Duodenal mucosa (tissue), 2 donors: ENCODE results near the gene TBX18.

Experiments used
- H3K27ac ChIP-seq: one replicate; pipeline ENCODE4 v1.7.0; 2013; ENCODE audit warnings: low read depth, low read length
- H3K27me3 ChIP-seq, 2 donors: one replicate each; pipeline ENCODE4 v1.7.0; 2013; ENCODE audit warnings: low read length in 2 of 2, control low read depth in 1 of 2; ENCODE audit not compliant: insufficient read depth in 2 of 2, control insufficient read depth in 1 of 2
- H3K36me3 ChIP-seq, 2 donors: one replicate each; pipeline ENCODE4 v1.7.0; 2013; ENCODE audit warnings: low read length in 2 of 2, control low read depth in 1 of 2; ENCODE audit not compliant: insufficient read depth in 2 of 2, control insufficient read depth in 1 of 2
- H3K4me1 ChIP-seq, 2 donors: one replicate each; pipeline ENCODE4 v1.7.0; 2013; ENCODE audit warnings: low read length in 2 of 2, control low read depth in 1 of 2; ENCODE audit not compliant: insufficient read depth in 2 of 2, control insufficient read depth in 1 of 2
- H3K4me3 ChIP-seq, 2 donors: one replicate each; pipeline ENCODE4 v1.7.0; 2013; ENCODE audit warnings: low read length in 2 of 2, low read depth in 1 of 2
- H3K9ac ChIP-seq, 2 donors: one replicate each; pipeline ENCODE4 v1.7.0; 2013; ENCODE audit warnings: low read length in 2 of 2, low read depth in 1 of 2
- H3K9me3 ChIP-seq, 2 donors: one replicate each; pipeline ENCODE4 v1.7.0; 2013; ENCODE audit warnings: low read length in 2 of 2, control low read depth in 1 of 2; ENCODE audit not compliant: control insufficient read depth in 1 of 2

Gene TBX18

DNA sequence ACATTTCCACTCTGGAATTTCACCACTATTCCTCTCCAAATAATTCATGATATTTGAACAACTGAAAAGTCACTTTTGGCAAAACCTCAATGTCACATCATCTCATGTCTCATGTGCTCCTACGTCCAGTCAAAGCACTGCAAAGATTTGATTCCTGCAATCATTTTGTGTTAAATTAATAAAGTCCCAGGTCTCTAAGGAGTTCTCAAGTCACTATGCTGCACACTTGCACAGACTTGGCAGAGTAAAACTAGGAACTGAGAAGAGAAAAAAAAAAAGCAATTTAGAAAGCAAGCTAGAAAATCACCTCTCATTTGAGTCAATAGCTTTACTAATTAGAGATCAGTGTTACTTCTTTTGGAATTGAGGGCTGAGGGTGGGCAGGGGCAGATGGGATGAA is 11.2 kb downstream of the TBX18 start:
- Histone ChIP-seq H3K27ac (no peak overlapping the region), H3K9ac (no peak overlapping the region), H3K9me3 (no peaks in the 10 kb centered on the region), H3K4me1 (no peaks in the 10 kb centered on the region), H3K27me3 (peaks cover 0 to 5% of the 10 kb centered on the region in 2 donors), H3K36me3 (no peaks in the 10 kb centered on the region), H3K4me3 (no peak overlapping the region)

GRCh38 chr6:84752118-84752850 is 12.1 kb downstream of the TBX18 start:
- H3K4me1 ChIP-seq = no peaks in the 10 kb centered on the region
- H3K4me3 ChIP-seq = no peak overlapping the region
- no peaks in the 10 kb centered on the region for H3K9me3 ChIP-seq
- no peak overlapping the region for H3K9ac ChIP-seq
- H3K36me3 ChIP-seq = no peaks in the 10 kb centered on the region
- no peak overlapping the region for H3K27ac ChIP-seq
- H3K27me3 ChIP-seq = peaks cover 0 to 5% of the 10 kb centered on the region in 2 donors

DNA sequence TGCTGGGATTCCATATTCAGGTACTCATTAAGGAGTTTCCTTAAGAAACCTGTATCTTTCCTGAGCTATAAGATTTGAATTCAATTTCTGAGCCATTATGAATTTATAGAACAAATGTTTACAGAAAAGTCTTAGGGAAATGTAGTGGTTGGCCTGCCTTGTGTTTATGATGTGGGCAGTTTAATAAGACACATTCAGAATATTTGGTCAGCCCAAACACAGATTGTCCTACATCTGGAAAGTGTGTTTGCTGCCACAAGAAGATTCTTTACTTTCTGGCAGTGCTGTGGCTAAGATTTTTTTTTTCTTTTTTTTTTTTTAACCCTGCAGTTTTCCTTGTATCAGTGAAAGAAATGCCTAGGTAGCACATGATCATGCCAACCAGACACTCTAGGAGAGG is 15.2 kb downstream of the TBX18 start:
- Histone ChIP-seq H3K27ac (no peak overlapping the region), H3K27me3 (peaks cover 0 to 4% of the 10 kb centered on the region in 2 donors)

GRCh38 chr6:84748376-84748775 is 16.0 kb downstream of the TBX18 start:
- no peak overlapping the region for H3K9ac ChIP-seq
- no peaks in the 10 kb centered on the region for H3K36me3 ChIP-seq
- H3K4me3 ChIP-seq = no peak overlapping the region
- no peaks in the 10 kb centered on the region for H3K4me1 ChIP-seq
- H3K27ac ChIP-seq = no peak overlapping the region
- H3K27me3 ChIP-seq = peaks cover 0 to 4% of the 10 kb centered on the region in 2 donors
- no peaks in the 10 kb centered on the region for H3K9me3 ChIP-seq

More for the DNA sequence above, 15.2 kb downstream of the TBX18 start:
- Histone ChIP-seq H3K9me3 (no peaks in the 10 kb centered on the region), H3K9ac (no peak overlapping the region), H3K4me1 (no peaks in the 10 kb centered on the region), H3K4me3 (no peak overlapping the region), H3K36me3 (no peaks in the 10 kb centered on the region)

DNA sequence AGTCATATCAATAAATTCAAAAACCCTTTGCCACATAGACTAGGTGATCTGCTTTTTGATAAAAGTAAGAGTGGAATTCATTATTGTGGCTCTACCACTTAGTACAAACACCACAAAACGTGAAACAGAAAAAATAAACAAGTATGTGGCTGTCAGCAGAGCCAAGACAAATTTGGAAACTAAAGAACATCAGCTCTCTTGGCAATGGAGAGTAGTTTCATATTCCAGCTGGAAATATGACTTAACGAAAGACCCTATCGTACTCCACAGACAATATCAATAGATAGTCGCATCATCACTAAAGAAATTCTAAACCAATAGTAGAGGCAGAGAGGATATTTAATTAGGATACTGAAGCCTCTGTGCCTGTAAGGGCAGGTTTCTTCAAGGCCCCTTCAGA is 20.8 kb downstream of the TBX18 start:
- no peak overlapping the region for H3K4me3 ChIP-seq
- peaks cover 0 to 4% of the 10 kb centered on the region in 2 donors for H3K27me3 ChIP-seq
- no peaks in the 10 kb centered on the region for H3K4me1 ChIP-seq
- H3K9ac ChIP-seq = no peak overlapping the region
- H3K27ac ChIP-seq = no peak overlapping the region
- no peaks in the 10 kb centered on the region for H3K36me3 ChIP-seq
- H3K9me3 ChIP-seq = no peaks in the 10 kb centered on the region

DNA sequence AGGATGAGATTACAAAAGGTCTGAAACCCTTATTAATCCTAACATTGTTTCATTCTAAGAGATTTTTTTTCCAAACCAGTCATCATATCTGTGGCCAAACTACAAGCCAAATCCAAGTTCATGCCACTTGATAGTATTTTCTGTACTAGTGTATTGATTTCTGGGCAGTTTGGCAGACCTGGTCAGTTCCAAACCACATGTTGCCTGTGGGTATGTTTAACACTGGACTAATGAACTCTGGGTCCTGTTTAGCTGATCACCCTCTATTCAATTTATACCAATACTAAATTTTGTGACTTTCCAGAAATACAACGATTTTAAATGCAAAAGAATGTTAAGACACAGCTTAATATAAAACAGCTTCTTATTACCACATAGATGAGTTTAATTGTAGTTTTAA is 24.0 kb downstream of the TBX18 start:
- no peaks in the 10 kb centered on the region for H3K4me1 ChIP-seq
- no peak overlapping the region for H3K4me3 ChIP-seq
- H3K27ac ChIP-seq = no peak overlapping the region
- H3K27me3 ChIP-seq = no peaks in the 10 kb centered on the region
- H3K36me3 ChIP-seq = no peaks in the 10 kb centered on the region
- no peak overlapping the region for H3K9ac ChIP-seq
- H3K9me3 ChIP-seq = no peaks in the 10 kb centered on the region

DNA sequence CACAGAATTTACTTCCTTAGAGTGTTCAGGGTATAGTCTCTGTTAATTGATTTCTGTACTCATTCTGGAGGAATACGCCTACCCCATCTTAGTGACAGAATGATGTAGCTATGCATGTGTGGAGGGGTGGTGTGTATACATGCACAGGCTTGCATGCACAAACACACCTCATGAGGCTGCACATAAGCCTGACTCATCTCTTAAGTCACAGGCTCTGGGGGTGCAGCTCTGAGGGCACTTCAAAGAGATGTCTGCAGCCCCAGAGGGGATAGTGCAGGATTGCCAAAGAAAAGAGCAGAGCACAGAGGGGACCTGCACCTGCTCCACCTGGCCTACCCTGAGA is 24.6 kb downstream of the TBX18 start:
- Histone ChIP-seq H3K4me3 (no peak overlapping the region), H3K9ac (no peak overlapping the region), H3K36me3 (no peaks in the 10 kb centered on the region), H3K27ac (no peak overlapping the region), H3K4me1 (no peaks in the 10 kb centered on the region), H3K9me3 (no peaks in the 10 kb centered on the region), H3K27me3 (no peaks in the 10 kb centered on the region)

GRCh38 chr6:84738996-84739865 is 25.2 kb downstream of the TBX18 start:
- no peaks in the 10 kb centered on the region for H3K27me3 ChIP-seq
- no peak overlapping the region for H3K27ac ChIP-seq
- H3K4me3 ChIP-seq = no peak overlapping the region
- no peak overlapping the region for H3K9ac ChIP-seq
- no peaks in the 10 kb centered on the region for H3K36me3 ChIP-seq
- no peaks in the 10 kb centered on the region for H3K4me1 ChIP-seq
- H3K9me3 ChIP-seq = no peaks in the 10 kb centered on the region

DNA sequence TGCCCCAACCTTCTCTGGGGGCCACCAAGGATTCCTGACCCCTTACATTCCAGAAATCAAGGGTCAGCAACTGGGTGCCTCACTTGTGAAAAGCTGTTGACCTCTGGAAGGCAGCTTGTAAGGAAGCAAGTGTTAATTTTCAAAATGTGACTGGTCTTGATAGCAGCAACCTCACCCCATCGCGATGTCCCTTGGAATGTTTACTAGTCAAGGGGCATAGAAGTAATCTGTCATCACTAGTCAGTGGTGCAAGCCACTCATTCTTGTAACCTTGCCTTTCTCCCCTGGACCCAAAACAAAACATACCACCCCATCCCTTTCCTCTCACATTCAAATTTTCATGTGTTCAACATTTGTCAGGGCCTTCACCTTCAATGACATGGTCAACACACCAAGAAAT is 30.5 kb downstream of the TBX18 start:
- H3K9me3 ChIP-seq = no peaks in the 10 kb centered on the region
- no peaks in the 10 kb centered on the region for H3K36me3 ChIP-seq
- H3K4me3 ChIP-seq = no peak overlapping the region
- no peaks in the 10 kb centered on the region for H3K4me1 ChIP-seq
- no peak overlapping the region for H3K27ac ChIP-seq
- no peak overlapping the region for H3K9ac ChIP-seq
- no peaks in the 10 kb centered on the region for H3K27me3 ChIP-seq

DNA sequence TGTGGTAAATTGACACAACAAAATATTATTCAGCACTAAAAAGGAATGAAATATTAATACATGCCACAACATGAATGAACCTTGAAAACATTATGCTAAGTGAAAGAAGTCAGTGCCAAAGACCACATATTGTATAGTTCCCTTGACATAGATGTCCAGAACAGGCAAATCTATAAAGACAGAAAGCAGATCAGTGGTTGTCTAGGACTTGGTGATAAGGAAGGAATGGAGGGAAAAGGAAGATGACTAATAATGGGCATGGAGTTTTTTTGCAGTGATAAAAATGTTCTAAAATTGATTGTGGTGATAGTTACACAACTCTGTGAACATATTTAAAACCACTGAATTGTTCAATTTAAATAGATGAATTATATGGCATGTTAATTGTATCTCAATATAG is 32.5 kb downstream of the TBX18 start:
- Histone ChIP-seq H3K36me3 (no peaks in the 10 kb centered on the region), H3K9me3 (no peaks in the 10 kb centered on the region), H3K4me1 (no peaks in the 10 kb centered on the region), H3K9ac (no peak overlapping the region), H3K27me3 (no peaks in the 10 kb centered on the region), H3K4me3 (no peak overlapping the region), H3K27ac (no peak overlapping the region)
